Stimulated activated CD8-positive, alpha-beta memory T cell treated with anti-CD3 and anti-CD28 coated beads, Interleukin-12 subunit alpha, Interleukin-12 subunit beta, amount 100 ng/mL, for 1 hour (primary cell): ENCODE results near the gene BPHL.
"Not testable (repeated sequence)": the region's sequence is repeated elsewhere in the genome, so short reads cannot be mapped to it uniquely, and the experiment has no call there.

Experiments used
- DNase-seq: peaks from one replicate; pipeline ENCODE4 v3.0.0-alpha.2; 2020; ENCODE audit warnings: low read depth

Gene BPHL

GRCh38 chr6:3179945-3180344, 61.4 kb downstream of the BPHL start:
- not testable (repeated sequence) for DNase-seq

GRCh38 chr6:3181105-3181504, 62.6 kb downstream of the BPHL start:
- no peak for DNase-seq

- no peak for DNase-seq
These were observed 64.6 kb downstream of the BPHL start for GRCh38 chr6:3183066-3183465.

GRCh38 chr6:3186974-3187382, 68.5 kb downstream of the BPHL start:
- no peak for DNase-seq

- DNase-seq = no peak
These were observed 69.8 kb downstream of the BPHL start for GRCh38 chr6:3188262-3188661.

GRCh38 chr6:3189192-3189591, 70.7 kb downstream of the BPHL start:
- DNase-seq = not testable (repeated sequence)

- no peak for DNase-seq
These were observed 71.5 kb downstream of the BPHL start for GRCh38 chr6:3190056-3190455.

GRCh38 chr6:3190779-3191178, 72.3 kb downstream of the BPHL start:
- no peak for DNase-seq

- DNase-seq = no peak
These were observed 74.8 kb downstream of the BPHL start for GRCh38 chr6:3193102-3193849.

GRCh38 chr6:3194535-3195419, 76.3 kb downstream of the BPHL start:
- DNase-seq = no peak

GRCh38 chr6:3195420-3195694, 76.8 kb downstream of the BPHL start:
- no peak for DNase-seq

- DNase-seq = no peak
These were observed 77.4 kb downstream of the BPHL start for GRCh38 chr6:3195695-3196497.

GRCh38 chr6:3196770-3197169, 78.3 kb downstream of the BPHL start:
- no peak for DNase-seq

- not testable (repeated sequence) for DNase-seq
These were observed 79.2 kb downstream of the BPHL start for GRCh38 chr6:3197734-3198133.

- no peak for DNase-seq
These were observed 80.9 kb downstream of the BPHL start for GRCh38 chr6:3199382-3199781.

- no peak for DNase-seq
These were observed 82.2 kb downstream of the BPHL start for GRCh38 chr6:3200682-3201081.

- no peak for DNase-seq
These were observed 82.9 kb downstream of the BPHL start for GRCh38 chr6:3201388-3201787.
